ENCODE measurements around the gene SPATS2.
"Not testable (repeated sequence)": the region's sequence is repeated elsewhere in the genome, so short reads cannot be mapped to it uniquely, and the experiment has no call there.

The SPATS2 gene

DNA sequence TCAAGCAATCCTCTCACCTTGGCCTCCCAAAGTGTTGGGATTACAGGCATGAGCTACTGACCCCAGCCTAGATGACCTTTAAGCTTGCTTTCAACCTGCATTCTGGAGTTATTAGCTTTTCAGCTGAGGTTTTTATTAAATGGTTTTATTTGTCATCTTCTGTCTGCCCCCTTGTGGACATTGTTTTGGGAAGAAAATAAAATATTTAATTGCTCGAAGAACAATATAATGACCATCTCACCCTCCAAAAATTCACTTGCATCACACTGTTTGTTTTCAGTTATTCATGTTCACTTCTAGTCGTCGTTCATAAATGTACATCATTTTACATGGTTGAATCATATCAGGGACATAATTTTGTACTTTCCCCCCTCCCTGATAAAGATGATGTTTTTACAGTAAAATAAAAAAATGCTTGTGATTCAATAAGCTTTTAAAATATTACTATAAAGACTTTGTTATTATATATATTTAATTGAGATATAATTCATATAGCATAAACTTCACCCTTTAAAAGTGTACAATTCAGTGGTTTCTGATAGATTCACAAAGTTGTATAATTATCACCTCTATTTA is 10.1 kb upstream of the SPATS2 start:
- peak in 1 of 2 donors; percentile 42 for DNase-seq

- peak; percentile 68 to 78 for DNase-seq
Measured at GRCh38 chr12:49358483-49359141, 8.7 kb upstream of the SPATS2 start.

DNA sequence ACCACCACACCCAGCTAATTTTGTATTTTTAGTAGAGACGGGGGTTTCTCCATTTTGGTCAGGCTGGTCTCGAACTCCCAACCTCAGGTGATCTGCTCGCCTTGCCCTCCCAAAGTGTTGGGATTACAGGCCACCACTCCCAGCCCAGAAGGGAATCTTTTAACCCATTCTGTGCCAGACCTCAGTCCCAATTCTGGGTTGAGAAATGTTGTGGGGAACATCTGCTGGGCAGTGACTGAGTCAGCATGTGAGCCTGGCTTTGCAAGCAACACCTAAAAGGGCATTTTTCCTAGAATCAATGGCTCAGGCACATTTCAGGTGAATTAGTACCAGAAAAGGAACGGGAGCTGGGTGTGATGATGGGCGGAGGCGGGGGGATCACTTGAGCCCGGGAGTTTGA is 7.6 kb upstream of the SPATS2 start:
- no peak for DNase-seq

GRCh38 chr12:49362077-49362476 is 5.2 kb upstream of the SPATS2 start:
- no peak for DNase-seq

DNA sequence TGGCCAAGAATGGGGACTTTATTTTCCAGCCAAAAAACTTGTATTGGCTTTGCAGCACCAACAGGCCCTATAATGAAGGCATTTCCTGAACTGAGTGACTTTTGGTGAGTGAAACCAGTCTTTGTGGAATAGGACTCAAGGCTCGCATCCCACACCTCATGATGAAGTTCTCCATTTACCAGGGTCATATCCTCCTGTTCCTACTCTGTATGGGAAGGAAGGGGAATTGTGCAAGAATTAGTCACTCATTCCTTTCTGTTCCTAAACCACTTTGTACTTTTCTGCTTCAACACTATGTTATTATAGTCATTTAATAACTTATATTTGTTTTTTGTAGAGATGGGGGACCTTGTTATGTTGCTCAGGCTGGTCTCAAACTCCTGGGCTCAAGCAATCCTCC is 2.3 kb upstream of the SPATS2 start:
- no peak for DNase-seq

DNA sequence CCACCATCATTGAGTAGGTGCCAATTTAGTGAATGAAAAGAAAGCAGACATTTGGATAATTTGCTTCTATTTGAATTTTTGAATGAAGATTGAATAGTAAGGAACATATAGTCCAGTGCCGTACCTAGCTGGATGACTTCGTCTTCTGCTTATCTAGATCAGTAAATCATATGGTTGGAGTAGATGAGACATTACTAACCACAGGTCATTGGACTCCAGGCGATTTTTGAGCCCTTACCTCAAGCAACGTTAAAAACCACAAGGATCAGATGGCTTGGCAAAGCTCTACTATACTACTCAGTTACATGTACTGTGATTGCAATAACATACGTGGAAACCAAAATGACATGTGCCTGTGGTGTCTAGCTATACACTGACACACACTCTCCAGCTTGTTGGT is 1.7 kb upstream of the SPATS2 start:
- no peak for DNase-seq

- no peak for DNase-seq
Measured at GRCh38 chr12:49366096-49366651, 1.1 kb upstream of the SPATS2 start.

DNA sequence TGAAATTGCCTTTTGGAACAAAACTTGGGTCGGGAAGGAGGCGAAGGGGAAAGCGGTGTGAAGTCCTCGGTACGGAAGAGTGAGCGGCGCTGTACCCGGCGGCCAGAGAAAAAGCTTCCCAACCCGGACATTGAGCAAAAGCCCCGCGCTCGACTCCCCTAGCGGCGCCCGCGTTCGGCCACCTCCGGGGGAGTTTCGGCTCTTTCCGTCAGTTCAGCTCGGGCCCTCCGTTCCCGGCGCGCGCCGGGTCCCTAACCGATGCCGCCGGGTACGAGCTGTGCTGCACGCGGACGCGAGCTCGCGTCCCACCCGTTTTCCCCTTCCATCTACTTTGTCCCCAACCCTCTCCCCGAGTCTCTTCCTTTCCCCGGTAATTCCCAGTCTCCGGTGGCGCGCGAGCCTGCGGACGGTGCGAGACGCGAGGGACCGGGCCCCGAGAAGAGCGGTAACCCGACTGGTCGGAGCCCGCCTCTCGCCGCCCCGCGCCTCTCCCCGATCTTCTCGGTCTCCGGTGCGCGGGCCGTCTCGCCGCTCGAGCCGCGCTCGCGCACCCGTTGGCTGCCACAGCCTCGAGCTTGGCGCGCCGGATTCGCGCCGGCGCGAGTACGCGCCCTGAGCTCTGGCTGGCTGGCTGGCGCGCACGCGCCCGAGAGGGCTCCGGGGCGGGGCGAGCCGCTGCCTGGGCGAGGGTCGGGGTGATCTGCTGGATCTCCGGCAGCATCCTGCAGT is 446 bp upstream of the SPATS2 start:
- DNase-seq: peak; percentile 86 to 89

DNA sequence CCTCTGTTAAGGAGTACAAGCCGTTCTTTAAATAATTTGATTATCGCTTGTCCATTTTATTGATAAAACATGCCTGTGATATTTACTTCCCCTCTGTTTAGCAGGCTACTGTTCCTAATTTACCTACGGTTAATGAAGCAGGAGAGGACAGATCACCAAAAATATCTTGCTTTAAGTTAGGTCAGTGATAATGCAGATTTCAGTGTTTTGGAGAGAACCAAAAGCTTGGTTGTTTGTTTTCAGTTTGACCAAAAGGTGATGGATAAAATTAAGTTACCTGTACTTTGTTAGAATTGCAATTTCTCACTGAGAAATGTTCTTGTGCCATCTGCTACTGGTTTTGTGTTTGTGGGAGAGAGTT is 958 bp downstream of the SPATS2 start:
- DNase-seq: no peak

GRCh38 chr12:49369411-49370145 is 2.3 kb downstream of the SPATS2 start:
- peak in 1 of 2 donors; percentile 30 for DNase-seq

DNA sequence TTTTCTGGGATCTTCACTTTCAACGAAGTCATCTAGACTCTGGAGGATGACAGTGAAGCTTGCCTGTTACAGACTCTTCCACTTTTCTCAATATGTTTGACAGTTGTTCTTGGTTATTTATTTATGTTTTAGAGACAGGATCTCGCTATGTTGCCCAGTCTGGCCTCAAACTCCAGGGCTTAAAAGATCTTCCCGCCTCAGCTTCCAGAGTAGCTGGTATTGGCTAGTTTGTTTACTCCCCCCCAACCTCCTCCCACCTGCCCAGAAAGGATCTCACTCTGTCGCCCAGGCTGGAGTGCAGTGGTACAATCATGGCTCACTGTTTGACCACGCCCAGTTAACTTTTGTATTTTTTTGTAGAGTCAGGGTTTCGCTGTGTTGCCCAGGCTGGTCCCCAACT is 3.3 kb downstream of the SPATS2 start:
- DNase-seq: no peak

DNA sequence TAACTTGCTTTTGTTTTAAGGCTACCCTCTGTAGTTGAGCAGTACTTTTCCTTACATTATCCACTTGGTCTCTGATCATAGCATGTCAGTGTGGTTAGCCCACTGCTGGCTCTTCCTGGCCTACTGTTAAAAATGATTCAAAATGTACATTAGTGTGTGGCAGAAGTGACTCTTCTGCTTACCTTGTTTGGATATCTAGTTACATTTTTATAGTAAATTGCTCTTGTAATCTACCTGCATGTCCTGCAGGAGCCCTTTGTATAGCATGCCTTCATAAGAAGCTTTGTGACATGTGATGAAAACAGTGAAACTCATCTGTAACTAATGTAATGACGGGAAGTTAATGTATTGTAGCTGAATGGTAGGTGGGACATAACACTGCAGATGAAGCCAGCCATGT is 8.1 kb downstream of the SPATS2 start:
- no peak for DNase-seq

- no peak for DNase-seq
Measured at GRCh38 chr12:49377386-49377785, 10.1 kb downstream of the SPATS2 start.

DNA sequence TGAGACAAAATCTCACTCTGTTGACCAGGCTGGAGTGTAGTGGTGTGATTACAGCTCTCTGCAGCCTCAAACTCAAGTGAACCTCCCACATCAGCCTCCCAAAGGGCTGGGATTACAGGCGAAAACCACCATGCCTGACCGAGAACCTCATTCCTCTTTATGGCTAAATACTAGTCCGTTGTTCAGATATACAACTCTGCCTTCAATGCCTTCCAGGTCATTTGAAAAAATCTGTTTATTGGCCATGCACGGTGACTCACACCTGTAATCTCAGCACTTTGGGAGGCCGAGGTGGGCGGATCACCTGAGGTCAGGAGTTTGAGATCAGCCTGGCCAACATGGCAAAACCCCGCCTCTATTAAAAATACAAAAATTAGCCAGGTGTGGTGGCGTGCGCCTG is 12.9 kb downstream of the SPATS2 start:
- not testable (repeated sequence) for DNase-seq

DNA sequence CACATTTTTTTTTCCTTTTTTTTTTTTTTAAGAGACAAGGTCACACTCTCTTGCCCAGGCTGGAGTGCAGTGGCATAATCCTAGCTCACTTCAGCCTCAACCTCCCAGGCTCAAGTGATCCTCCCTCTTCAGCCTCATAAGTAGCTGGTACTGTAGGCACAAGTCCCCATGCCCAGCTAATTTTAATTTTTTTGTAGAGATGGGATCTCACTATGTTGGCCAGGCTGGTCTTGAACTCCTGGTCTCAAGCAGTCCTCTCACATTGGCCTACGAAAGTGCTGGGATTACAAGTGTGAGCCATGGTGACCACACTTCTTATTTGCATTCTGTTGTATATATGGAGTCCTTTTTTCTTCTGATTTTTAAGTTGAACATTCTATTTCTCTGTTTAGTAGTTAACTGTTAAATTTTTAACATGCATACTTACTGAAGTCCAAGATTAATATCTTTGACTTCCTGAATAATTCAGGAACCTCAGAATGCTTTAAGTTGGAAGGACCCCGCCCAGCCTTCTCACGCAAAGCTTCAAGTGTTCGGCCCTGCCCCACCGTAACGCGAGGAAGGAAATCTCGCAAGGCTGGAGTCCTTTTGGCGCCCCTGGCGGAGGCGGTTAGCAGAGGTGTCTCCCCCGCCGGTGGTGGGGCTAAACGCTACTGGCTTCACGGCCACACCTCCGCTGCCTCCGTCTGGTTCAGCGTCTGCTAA is 21.6 kb downstream of the SPATS2 start:
- peak; percentile 64 to 66 for DNase-seq

DNA sequence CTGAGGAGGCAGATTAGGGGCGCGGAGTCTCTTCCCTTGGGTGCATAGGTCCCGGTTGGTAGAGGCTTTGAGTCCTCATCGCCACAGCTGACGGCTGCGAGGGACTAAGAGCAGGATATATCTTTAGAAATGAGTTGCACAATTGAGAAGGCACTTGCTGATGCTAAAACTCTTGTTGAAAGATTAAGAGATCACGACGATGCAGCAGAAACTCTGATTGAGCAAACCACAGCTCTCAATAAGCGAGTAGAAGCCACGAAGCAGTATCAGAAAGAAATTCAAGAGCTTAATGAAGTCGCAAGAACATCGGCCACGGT is 22.1 kb downstream of the SPATS2 start:
- DNase-seq: no peak

GRCh38 chr12:49397000-49397399 is 29.7 kb downstream of the SPATS2 start:
- no peak for DNase-seq

DNA sequence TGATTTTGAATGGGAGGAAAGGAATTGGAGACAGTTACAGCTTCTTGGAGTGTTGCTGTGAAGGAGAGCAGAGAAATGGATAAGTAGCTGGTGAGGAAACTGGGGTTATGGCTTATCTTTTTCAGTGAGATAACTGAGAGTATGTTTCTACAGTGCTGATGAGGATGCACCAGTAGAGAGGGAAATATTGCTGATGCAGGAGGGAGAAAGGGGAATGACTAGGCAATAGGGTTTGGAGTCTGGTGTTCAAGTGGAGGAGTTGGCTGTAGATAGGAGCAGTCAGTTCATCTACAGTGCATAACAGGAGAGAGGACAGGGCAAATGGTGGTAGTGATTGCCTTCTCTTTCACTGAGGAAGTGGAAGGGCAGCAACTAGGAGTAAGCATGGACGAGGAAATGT is 33.0 kb downstream of the SPATS2 start:
- no peak for DNase-seq

GRCh38 chr12:49403971-49404450 is 36.7 kb downstream of the SPATS2 start:
- DNase-seq: no peak

DNA sequence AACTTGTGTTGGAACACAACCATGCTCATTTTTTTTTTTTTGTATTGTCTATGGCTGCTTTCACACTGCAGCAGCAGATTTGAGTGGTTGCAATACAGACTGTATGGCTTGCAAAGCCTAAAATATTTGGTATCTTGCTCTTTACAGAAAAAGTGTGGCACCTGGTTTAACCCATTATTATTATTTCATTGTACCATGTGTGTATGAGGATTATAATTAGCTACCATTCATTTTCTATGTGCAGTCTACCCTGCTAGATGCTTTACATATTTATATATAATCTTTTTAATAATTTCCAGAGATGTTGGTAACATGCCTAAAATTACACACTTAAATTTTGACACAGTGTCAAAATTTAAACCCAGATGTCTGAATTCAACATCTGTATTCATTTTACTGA is 37.7 kb downstream of the SPATS2 start:
- DNase-seq: no peak

GRCh38 chr12:49410818-49411217 is 43.6 kb downstream of the SPATS2 start:
- no peak for DNase-seq

GRCh38 chr12:49413010-49413409 is 45.7 kb downstream of the SPATS2 start:
- DNase-seq: no peak

DNA sequence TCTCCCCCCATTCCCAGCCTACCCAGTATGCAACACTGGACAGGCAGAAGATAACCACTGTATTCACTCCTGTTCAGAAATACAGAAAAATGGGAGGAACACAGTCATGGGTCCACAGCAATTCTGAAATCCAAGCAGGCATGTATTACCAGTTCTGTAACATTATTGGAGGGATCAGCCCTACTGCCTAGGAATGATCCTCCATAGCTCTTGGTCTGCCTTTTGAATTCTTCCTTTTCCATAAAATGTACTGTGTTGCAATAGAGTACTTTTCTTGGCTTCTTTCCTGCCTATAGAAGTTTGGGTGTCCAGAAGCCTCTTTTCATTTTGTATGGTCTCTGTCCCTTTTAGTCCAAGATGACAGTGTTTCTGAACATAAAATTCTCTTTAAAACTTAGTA is 46.5 kb downstream of the SPATS2 start:
- no peak for DNase-seq
